GM12874 (cell line): ENCODE results near the gene MMP14.

Experiments
- CTCF ChIP-seq: IDR thresholded peaks from 2 replicates; pipeline ENCODE4 v1.5.1; 2011; ENCODE audit warnings: low read depth, mild to moderate bottlenecking, control low read depth, low read length, moderate library complexity; ENCODE audit not compliant: insufficient read depth

Gene MMP14

GRCh38 chr14:22852599-22852939 lies 16.2 kb downstream of the MMP14 start:
- TF ChIP-seq CTCF, result no peak

- TF ChIP-seq CTCF, result peak; percentile 94
Observed at GRCh38 chr14:22852940-22853767, 16.8 kb downstream of the MMP14 start.

- no peak for TF ChIP-seq CTCF
Observed at GRCh38 chr14:22854963-22855724, 18.8 kb downstream of the MMP14 start.

DNA sequence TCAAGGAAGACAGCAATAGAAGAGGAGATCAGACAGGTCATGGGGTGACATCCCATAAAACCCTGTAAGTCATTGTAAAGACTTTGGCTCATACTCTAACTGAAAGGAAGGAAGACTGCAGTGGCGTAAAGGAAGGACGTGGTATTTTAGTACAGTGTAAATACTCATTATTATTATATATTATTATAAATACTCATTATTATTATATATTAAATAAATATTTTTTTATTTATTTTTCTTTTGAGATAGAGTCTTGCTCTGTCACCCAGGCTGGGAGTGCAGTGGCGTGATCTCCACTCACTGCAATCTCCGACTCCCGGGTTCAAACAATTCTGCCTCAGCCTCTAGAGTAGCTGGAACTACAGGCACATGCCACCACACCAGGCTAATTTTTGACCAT lies 20.0 kb downstream of the MMP14 start:
- TF ChIP-seq CTCF, result no peak

- TF ChIP-seq CTCF, result no peak
Observed at GRCh38 chr14:22861651-22862050, 25.3 kb downstream of the MMP14 start.

DNA sequence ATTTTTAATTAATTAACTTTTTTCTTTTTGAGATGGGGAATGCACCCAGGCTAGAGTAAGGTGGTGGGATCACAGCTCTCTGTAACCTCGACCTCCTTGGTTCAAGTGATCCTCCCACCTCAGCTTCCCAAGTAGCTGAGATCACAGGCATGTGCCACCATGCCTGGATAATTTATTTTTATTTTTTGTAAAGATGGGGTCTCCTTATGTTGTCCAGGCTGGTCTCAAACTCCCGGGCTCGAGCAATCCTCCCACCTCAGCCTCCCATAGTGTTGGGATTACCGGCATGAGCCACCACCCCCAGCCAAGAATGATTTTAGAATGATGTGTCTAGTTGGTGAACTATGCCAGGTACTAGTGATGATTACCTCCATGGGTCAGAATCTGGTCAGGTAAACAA lies 28.6 kb downstream of the MMP14 start:
- TF ChIP-seq CTCF, result no peak
